HG03097 (cell line): ENCODE data around the gene KAT2B.

ENCODE experiments used
- ATAC-seq: cut with Tn5 transposase; IDR thresholded peaks from one replicate; pipeline ENCODE4 v1.9.1; 2021; ENCODE audit not compliant: unreplicated experiment, low FRiP score

The KAT2B gene

GRCh38 chr3:20062996-20063395 lies 22.8 kb downstream of the KAT2B start:
- no peak for ATAC-seq

GRCh38 chr3:20064387-20064786 lies 24.1 kb downstream of the KAT2B start:
- no peak for ATAC-seq

- ATAC-seq: no peak
These were observed 24.7 kb downstream of the KAT2B start for GRCh38 chr3:20064796-20065564.

- no peak for ATAC-seq
These were observed 25.8 kb downstream of the KAT2B start for GRCh38 chr3:20066079-20066478.

- ATAC-seq: no peak
These were observed 26.8 kb downstream of the KAT2B start for GRCh38 chr3:20066850-20067617.

GRCh38 chr3:20068512-20069177 lies 28.4 kb downstream of the KAT2B start:
- no peak for ATAC-seq

GRCh38 chr3:20069178-20069532 lies 28.9 kb downstream of the KAT2B start:
- ATAC-seq: no peak

GRCh38 chr3:20071175-20071574 lies 30.9 kb downstream of the KAT2B start:
- no peak for ATAC-seq

- ATAC-seq: no peak
These were observed 32.2 kb downstream of the KAT2B start for GRCh38 chr3:20072422-20072821.

- no peak for ATAC-seq
These were observed 32.8 kb downstream of the KAT2B start for GRCh38 chr3:20073068-20073467.

- ATAC-seq: no peak
These were observed 33.4 kb downstream of the KAT2B start for GRCh38 chr3:20073683-20074082.

GRCh38 chr3:20074226-20075063 lies 34.2 kb downstream of the KAT2B start:
- no peak for ATAC-seq

GRCh38 chr3:20075197-20075596 lies 35.0 kb downstream of the KAT2B start:
- no peak for ATAC-seq

- no peak for ATAC-seq
These were observed 36.2 kb downstream of the KAT2B start for GRCh38 chr3:20076296-20076997.

GRCh38 chr3:20077068-20077467 lies 36.8 kb downstream of the KAT2B start:
- ATAC-seq: no peak

GRCh38 chr3:20078194-20078714 lies 38.0 kb downstream of the KAT2B start:
- ATAC-seq: no peak

GRCh38 chr3:20079621-20080020 lies 39.4 kb downstream of the KAT2B start:
- ATAC-seq: no peak

- ATAC-seq: peak; percentile 96
These were observed 40.8 kb downstream of the KAT2B start for GRCh38 chr3:20080956-20081554.

- ATAC-seq: no peak
These were observed 43.0 kb downstream of the KAT2B start for GRCh38 chr3:20083253-20083652.
